Glomerular visceral epithelial cell (primary cell): ENCODE data around the gene TBCD.

ENCODE experiments used
- DNase-seq: peaks from one replicate; pipeline ENCODE4 v3.0.0-alpha.2; 2016; ENCODE audit errors: extremely low spot score

The TBCD gene

GRCh38 chr17:82751571-82752370 lies at the start of gene TBCD:
Gene TBCD, plus strand, starts transcription at chr17:82752065. Its CDS starts 129 bp downstream, at chr17:82752194.
- DNase-seq, result peak; percentile 94

DNA sequence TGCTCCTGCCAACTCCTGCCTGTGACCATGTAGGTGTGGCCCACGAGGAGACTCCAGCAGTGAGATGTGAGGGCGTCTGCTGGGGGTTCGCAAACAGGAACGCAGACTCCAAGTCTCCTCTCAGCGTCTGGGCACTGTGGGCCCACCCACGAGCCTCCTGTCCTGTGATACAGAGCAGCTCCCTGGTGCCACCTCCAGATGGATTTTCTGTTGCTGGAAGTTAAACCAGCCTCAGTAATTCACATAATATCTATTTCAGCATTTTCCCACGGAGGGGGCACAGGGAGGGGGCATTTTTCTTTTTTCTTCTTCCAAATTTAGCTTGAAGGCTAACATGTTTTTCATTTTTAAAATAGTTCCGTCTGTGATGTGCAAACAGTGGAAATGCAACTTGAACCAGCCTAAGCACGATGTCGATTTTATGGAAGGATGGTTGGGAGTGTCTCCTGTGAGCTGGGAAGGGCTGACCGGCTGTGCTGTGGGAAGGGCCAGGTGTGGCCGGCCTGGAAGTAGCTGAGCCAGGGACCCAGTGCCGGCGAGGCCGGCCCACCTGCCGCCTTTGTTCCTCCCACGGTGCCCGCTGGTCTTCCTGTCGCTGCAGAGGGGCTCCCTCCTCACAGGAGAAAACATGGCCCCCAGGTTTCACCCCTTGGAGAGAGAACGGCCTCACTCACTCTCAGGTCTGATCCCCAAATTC lies 49.5 kb upstream of the TBCD start:
- DNase-seq, result no peak

GRCh38 chr17:82703036-82703745 lies 48.7 kb upstream of the TBCD start:
- no peak for DNase-seq

DNA sequence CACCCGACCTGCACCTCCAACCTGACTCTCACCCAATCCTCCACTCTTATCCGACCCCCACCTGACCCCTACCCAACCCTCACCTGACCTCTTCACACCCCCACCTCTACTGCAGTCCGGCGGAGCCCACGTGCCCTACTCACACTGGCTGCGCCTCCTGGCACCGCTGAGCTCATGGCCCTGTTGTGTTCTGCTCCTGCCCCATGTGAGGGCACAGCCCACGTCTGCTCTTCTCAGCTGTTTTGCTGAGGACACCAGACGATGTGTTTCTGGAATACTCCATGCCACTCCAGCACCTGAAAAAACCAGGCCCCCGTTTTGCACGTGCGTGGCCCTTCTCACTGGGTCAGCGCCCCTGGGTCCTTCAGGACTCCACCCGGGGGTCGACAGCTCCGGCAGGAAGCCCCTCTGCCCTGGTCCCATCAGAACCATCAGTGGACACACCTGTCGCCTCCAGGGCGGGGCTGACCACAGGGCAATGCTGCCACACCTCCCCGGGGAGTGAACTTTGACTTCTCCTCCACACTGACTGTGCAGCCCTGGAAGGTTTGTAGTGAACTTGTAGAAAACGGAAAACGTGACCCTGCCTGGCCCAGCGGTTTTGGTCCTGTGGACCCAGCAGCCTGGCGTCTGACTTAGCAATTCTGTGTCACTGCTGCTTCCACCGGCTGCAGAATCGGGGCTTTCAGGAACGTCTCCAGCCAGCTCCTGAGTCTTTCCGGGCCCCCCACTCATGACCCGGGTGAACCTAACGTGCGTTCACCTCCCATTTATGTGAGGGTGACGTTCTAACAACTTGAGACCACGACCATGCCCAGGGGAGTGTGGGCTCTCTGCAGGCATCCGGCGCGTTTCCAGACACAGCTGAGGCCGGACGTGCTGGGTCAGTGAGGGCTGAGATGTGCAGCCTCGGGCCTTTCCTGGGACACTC lies 47.7 kb upstream of the TBCD start:
- DNase-seq, result no peak

DNA sequence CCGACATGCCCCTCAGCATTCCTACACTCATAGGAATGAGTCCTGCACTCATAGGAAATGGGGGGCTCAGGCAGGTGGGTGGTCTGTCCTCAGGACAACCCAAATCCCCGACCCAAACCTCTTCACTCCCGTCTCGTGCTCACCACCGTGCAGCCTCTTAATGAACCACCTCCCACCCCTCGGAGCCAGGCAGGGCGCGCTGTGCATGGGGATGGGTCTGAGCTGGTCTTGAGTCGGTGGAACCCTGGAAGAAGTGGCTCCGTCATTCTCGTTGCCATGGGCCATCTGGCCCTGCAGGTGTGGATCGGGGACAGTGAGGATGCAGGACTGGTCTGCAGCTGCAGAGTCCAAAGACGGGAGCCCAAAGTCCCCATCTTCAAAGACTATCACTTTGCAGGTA lies 47.0 kb upstream of the TBCD start:
- DNase-seq, result no peak

GRCh38 chr17:82705756-82706155 lies 46.1 kb upstream of the TBCD start:
- DNase-seq, result no peak

GRCh38 chr17:82709024-82709675 lies 42.7 kb upstream of the TBCD start:
- DNase-seq, result no peak

- DNase-seq, result no peak
Observed at GRCh38 chr17:82709676-82710498, 42.0 kb upstream of the TBCD start.

DNA sequence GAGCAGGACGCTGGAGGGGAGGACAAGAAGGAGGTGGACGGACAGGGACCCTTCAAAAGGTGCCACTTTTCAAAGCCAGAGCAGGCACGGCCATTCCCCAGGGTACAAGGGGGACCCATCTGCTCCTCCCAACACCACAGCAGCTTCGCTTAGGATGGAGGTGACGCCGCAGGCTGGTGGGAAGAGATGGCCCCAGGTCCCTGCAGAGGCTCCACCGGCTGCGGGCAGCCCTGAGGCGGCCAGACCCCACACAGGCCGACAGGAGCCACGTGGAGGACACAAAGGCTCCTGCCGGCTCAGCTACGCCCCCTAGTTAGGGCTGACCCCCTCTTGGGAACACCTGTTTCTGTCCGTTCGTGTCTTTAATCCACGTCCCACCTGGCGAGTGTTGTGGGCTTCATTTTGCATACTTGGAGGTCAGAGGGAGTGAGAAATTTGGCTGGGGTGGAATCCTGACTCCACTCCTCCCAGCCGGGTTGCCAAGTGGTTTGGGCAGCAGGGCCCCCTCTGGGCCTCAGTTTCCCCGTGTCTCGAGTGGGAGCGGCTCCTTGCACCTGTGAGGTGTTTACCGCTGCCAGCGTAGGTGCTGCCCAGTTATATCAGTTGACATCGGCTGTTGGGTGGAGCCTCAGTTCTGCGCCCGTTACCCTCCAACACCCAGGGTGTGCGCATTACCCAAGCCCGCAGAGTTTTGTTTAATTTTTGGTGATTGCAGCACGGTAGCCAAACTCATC lies 41.2 kb upstream of the TBCD start:
- no peak for DNase-seq

- DNase-seq, result no peak
Observed at GRCh38 chr17:82713071-82713723, 38.7 kb upstream of the TBCD start.

GRCh38 chr17:82716203-82717010 lies 35.5 kb upstream of the TBCD start, which contains the start of gene FN3KRP:
Gene FN3KRP, plus strand, starts transcription at chr17:82716706. Its CDS starts 50 bp downstream, at chr17:82716756.
- peak; percentile 93 for DNase-seq

DNA sequence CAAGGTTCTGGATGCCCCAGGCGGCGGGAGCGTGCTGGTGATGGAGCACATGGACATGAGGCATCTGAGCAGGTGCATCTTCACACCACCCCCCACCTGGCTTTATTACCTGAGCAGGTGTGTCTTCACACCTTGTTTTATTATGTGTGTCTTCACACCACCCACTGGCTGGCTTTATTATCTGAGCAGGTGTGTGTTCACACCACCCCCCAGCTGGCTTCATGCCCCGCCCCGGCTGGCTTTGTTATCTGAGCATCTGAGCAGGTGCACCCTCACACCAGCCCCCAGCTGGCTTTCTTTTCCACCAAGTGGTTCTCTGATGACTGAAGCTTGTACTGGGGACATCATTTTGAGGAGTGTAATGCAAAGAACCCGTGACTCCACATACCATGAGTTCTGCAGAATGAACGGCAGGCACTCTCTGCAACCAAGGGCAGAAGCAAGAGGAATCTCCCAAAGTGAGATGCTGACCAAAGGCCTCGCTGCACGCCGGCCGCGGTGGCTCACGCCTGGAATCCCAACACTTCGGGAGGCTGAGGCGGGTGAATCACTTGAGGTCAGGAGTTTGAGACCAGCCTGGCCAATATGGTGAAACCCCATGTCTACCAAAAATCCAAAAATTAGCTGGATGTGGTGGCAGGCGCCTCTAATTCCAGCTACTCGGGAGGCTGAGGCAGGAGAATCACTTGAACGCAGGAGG lies 32.7 kb upstream of the TBCD start:
- DNase-seq, result no peak

GRCh38 chr17:82720204-82720603 lies 31.7 kb upstream of the TBCD start:
- no peak for DNase-seq

DNA sequence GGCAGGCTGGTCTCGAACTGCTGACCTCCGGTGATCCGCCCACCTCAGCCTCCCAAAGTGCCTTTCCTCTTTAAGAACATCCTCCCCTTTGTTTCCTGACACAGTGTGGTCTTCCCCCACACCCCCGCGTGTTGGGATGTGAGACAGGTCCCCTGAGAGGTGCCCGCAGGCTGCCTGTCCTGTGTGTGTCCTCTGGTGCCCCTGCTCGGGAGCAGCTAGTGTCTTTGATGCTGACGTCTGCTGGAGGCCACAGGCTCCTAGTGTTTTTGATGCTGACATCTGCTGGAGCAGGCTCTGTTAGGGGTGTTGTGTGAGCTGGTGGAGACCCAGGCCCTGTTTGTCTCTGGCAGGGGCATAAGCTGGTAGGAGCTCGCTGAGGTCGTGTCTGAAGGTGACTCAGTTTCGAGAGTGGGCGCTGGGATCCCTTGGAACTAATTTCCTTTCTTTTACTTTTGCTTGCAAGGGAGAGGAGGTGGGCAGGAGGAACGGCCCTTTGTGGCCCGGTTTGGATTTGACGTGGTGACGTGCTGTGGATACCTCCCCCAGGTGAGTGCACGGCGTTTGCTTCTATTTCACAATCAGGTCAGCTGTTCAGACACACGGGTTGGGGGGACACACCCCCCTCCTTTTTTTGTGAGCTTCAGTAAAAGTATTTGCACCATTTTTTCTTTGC lies 29.4 kb upstream of the TBCD start:
- DNase-seq, result no peak

GRCh38 chr17:82723169-82723807 lies 28.6 kb upstream of the TBCD start:
- DNase-seq, result no peak

DNA sequence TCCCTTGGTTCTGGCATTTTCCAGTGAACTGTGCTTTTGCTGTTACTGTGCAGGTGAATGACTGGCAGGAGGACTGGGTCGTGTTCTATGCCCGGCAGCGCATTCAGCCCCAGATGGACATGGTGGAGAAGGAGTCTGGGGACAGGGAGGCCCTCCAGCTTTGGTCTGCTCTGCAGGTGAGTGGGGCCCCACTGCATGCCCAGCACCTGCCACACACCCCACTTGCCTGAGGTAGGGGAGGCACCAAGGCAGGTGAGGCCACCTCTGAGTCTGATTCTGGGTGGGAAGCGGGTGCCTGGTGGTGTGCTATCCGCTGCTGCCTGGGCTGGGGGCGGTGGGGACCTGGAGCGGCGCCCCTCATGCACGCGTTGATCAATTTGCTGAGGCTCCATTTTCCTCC lies 25.4 kb upstream of the TBCD start:
- no peak for DNase-seq
